HG03175 (cell line): Measurements from ENCODE around the gene NSUN7.
"Not testable (repeated sequence)": the region's sequence is repeated elsewhere in the genome, so short reads cannot be mapped to it uniquely, and the experiment has no call there.

ENCODE experiments used
- ATAC-seq: cut with Tn5 transposase; IDR thresholded peaks from one replicate; pipeline ENCODE4 v1.9.1; 2021; ENCODE audit warnings: mild to moderate bottlenecking, moderate library complexity; ENCODE audit not compliant: unreplicated experiment

NSUN7 gene

GRCh38 chr4:40812386-40812785, 62.6 kb downstream of the NSUN7 start:
- ATAC-seq, result no peak

DNA sequence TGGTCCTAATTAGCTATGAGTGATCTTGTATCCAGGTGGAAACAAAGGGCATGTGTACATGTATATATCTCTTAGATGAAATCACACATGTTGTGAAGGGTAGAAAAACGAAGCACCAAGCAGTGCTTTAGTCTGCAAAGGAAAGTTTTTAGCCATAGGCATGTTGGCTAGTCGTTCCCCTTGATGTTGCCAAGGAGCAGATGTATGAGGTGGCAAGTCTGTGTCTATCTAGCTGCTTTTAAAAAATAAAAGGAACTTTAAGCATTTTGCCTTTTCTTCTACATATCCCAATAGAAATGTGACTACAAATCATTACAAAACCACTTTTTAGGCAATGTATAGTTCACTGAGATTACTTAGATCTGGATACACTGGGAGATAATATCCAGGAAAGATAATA, 63.1 kb downstream of the NSUN7 start:
- ATAC-seq, result no peak

DNA sequence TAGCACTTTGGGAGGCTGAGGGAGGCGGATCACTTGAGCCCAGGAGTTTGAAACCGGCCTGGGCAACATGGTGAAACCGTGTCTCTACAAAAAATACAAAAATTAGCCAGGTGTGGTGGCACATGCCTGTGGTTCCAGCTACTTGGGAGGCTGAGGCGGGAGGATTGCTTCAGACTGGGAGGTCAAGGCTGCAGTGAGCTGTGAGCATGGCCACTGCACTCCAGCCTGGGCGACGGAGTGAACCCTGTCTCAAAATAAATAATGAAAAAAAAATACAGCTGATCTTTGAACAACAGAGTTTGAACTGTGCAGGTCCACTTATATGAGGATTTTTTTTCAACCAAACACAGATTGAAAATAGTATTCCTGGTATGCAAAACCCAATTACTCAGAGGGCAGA, 67.4 kb downstream of the NSUN7 start:
- not testable (repeated sequence) for ATAC-seq

DNA sequence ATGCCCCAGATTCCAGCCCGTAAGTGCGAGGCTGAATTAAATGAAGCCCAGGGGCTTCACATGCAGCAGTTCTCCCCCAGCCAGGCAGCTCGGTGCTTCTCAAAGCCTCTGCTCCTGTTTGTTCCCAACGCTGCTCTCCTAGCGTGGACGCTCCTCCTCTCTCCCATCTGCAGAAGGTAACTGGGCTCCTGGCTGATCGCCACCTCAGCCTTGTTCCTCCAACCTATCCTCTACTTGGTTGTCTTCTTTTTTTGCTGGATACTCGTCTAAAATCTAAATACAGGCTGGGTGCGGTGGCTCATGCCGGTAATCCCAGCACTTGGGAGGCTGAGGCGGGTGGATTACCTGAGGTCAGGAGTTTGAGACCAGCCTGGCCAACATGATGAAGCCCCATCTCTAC, 70.3 kb downstream of the NSUN7 start:
- no peak for ATAC-seq

GRCh38 chr4:40822420-40823166, 72.8 kb downstream of the NSUN7 start:
- no peak for ATAC-seq

GRCh38 chr4:40825014-40825838, 75.5 kb downstream of the NSUN7 start:
- ATAC-seq, result no peak

DNA sequence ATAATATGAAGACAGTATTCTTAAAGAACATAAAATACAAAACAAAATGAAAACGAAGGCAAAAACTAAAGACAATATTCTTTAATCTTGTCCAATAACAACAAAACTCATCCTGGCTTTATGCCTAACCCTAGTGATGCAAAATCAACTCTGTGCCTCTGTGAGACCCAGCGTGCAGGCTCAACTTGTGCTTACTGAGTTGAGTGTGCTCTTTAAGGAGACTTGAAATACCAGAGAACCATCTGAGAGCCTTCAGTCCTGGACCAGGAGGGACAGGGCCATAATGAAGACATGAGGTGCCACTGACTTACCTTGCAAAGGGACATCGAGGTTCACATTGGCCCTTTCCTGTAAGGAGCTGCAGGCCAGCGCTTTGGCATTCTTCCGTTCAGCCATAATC, 77.1 kb downstream of the NSUN7 start:
- ATAC-seq, result no peak

DNA sequence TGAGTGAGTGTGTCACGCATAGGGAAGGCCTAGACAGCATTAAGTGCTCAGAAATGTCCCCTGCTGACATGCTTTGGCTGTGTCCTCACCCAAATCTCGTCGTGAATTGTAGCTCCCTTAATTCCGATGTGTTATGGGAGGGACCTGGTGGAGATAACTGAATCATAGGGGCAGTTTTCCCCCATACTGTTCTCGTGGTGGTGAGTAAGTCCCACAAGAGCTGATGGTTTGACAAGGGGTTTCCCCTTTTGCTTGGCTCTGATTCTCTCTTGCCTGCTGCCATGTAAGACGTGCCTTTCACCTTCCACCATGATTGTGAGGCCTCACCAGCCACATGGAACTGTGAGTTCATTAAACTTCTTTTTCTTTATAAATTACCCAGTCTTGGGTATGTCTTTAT, 78.0 kb downstream of the NSUN7 start:
- no peak for ATAC-seq

GRCh38 chr4:40828661-40829060, 78.9 kb downstream of the NSUN7 start:
- no peak for ATAC-seq

DNA sequence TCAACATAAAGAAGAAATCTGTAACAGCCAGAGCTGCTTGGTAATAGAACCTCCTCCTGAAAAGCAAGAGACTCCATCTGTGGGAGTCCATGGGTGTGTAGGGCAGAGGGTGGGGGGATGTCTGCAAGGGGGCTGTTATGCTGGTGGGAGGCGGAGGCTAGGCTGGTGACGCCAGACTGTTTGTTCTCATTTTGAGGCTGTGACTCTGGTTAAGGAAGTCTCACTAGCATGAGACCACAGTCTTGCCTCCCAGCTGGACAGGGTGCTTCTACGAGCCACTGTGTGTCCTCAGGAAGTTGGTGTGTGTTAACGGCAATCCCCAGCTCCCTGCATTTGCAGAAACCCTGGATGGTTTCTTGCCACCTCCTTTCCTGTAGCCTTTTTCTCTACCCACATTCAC, 79.8 kb downstream of the NSUN7 start:
- ATAC-seq, result no peak

DNA sequence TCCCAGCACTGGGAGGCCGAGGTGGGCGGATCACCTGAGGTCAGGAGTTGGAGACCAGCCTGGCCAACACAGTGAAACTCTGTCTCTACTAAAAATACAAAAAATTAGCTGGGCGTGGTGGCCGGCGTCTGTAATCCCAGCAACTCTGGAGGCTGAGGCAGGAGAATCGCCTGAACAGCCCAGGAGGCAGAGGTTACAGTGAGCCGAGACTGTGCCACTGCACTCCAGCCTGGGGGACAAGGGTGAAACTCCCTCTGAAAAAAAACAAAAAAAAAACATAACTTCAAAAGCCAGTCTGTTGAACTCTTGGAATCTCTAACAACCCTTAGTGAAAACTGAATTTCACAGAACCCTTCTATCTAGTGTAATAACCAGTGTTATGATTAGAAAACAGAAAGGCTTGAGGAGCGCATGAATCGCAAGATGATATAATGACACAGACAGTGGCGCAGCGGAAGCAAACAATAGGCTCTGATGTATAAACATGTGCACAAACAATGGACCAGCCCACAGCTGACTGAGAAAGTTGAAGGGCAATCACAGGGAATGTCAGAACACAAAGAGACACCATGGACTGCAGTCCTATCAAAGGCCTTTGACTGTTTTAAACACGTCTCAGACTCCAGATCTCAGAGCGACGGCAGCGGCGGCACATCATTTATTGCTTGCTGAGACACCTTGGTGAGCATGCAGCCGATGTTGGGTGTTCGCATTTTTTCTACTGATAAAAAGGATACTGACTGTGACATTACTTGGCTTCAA, 81.6 kb downstream of the NSUN7 start:
- no peak for ATAC-seq

- no peak for ATAC-seq
These were observed 82.4 kb downstream of the NSUN7 start for GRCh38 chr4:40832175-40832574.

DNA sequence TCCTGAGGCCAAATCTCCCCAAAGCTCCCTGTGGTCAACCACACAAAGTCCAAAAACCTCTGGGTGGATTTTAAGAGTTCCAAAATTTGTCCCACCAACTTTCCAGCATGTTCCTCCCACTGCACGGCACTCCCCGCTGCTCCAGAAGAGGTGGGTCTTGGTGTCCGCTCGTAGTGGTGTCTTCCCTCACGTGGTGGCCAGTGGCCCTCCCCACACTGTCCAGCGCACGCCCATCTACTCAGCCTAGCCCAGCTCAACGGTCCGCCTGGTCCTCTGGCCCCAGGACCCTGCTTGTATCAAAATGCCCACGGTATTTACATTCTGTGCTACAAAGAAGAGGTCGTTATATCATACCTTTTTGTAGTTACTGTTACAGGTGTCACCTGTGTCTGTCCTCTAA, 83.5 kb downstream of the NSUN7 start:
- no peak for ATAC-seq

DNA sequence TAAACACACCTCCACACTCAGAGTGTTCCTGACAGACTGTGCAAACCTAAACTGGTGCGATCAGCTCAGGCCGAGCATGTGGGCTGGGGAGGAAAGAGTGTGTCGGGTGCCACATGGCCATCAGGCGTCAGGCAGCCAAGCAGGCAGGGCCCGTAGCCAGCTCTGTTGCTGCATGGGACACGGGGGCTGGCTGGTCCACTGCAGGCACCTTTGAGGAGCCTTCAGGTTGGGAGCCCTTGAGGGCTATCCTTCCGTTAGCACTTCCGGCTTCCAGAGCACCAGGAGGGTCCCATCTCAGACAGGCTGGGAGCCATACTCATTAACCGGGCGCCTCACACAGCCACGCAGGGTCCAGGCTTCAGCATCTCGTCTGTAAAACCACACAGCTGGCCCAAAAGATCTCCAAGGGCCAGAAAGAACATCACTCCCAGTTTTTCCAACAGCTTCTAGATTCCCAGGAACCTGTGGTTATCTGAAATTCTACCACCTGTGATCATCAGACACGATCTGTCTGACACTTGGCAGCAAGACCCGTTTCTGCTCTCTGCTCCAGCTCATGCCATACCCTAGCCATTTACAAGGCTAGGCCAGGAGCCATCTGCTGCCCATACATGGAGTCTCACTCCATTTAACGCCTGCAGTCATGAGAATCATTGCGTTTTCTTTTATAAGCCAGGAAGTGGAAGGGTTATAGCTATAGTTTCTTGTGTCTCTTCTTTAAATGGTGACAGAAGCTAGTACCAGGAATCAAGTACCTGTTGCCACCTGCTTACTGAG, 87.5 kb downstream of the NSUN7 start:
- no peak for ATAC-seq

GRCh38 chr4:40838742-40839141, 89.0 kb downstream of the NSUN7 start:
- ATAC-seq, result no peak

DNA sequence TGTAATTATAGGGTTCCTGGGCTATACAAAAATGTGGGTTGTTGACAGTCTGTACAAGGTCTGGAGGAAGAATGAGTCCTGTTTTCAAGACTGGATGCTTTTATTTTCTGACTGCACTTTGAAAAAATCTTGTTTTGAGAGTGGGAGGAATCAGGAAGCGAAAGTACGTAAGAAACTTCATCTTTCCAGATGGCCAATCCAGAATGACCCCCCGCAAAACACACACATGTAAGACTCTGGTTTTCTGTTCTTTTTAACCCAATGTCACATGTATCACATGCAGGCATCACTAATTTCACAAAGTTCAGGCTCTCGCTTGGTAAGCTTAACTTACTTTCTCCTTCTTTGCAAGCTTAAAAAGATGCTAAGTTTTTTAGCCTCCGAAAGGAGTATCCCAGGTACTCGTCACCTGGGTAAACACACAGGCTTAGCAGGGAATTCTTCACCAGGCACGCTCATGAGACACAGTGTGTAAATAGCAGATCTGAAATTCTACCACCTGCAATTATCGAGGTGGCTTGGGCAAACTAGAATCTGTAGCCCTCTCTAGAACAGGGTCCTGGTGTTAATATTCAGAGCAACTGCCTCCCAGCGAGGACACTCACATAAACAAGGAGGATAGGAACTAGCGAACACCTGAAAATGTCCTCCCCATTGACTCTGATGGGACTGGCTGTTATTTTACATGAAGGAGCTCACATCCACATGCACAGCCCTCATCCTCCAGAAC, 90.7 kb downstream of the NSUN7 start:
- ATAC-seq, result no peak

DNA sequence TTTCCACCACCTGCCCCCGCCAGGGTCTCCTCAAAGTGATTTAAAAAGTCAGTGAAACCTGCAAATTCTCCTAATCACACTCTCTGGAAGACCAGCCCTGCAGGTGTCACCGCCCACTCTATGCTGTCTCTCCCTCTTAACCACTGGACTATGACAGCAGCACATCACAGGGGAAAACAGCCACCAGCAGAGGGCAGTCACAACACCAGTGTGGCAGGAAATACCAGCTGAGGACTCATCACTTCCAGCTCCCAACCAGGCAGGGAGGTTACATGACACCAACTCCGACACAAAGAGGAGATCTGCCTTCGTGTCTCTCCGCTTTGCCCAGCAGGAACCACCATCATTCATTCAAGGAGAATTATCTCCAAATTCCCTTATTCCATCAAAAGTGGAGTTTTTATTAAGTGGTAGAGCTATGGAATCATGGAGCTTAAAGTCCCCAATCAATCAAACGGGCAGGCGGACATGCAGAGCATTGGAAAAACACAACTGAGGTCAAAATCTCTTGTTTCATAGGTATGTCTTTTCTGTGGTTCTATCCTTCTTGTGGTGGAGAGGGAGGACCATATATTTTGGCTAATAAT, 91.3 kb downstream of the NSUN7 start:
- ATAC-seq, result peak; percentile 66

- no peak for ATAC-seq
These were observed 92.6 kb downstream of the NSUN7 start for GRCh38 chr4:40842318-40842717.

GRCh38 chr4:40842725-40843423, 93.1 kb downstream of the NSUN7 start:
- ATAC-seq, result no peak
